Activated naive CD8-positive, alpha-beta T cell treated with anti-CD3 and anti-CD28 coated beads, Interleukin-2, amount 10 ng/mL, durations not matched to agents 7 days and 5 days (primary cell): ENCODE data around the gene ESYT2. TPM values are rescaled to one million over a fixed set of nuclear protein-coding genes. Genes with fewer than 3 reads are reported as not detected.

Source experiments
- ATAC-seq: fragments of 150-1000 bp; cut with Tn5 transposase; one replicate; pipeline ENCODE4 v1.10.0; 2021; ENCODE audit warnings: low read depth, moderate library complexity
- POLR2A ChIA-PET: fragments of 350-600 bp; sonication (Branson Sonifier 250); formaldehyde crosslinking; loops from one replicate; lab custom pipeline; 2021; ENCODE audit warnings: antibody characterized with exemption; lab: Charles Lee
- DNase-seq: peaks from one replicate; pipeline ENCODE4 v3.0.0; 2021
- H3K27ac Mint-ChIP-seq: one replicate; pipeline ENCODE4 v1.8.0; 2022; ENCODE audit warnings: mild to moderate bottlenecking, mixed read lengths
- H3K27me3 Mint-ChIP-seq: one replicate; pipeline ENCODE4 v1.8.0; 2022; ENCODE audit warnings: mild to moderate bottlenecking, moderate library complexity, mixed read lengths
- H3K36me3 Mint-ChIP-seq: one replicate; pipeline ENCODE4 v1.8.0; 2021; ENCODE audit warnings: mild to moderate bottlenecking, mixed read lengths
- H3K4me1 Mint-ChIP-seq: one replicate; pipeline ENCODE4 v1.8.0; 2021; ENCODE audit warnings: mixed read lengths
- H3K4me3 Mint-ChIP-seq: one replicate; pipeline ENCODE4 v1.8.0; 2022; ENCODE audit warnings: mild to moderate bottlenecking, moderate library complexity, mixed read lengths
- H3K9me3 Mint-ChIP-seq: one replicate; pipeline ENCODE4 v1.8.0; 2021; ENCODE audit warnings: mixed read lengths
- total RNA-seq, 2 experiments: library from RNA; stranded (reverse); gene quantifications; one replicate each; pipeline ENCODE4 v1.2.3, GENCODE V29; 2021

Gene ESYT2
- total RNA-seq, 2 experiments from 2014 or later: 93.9 to 94.2 TPM

DNA sequence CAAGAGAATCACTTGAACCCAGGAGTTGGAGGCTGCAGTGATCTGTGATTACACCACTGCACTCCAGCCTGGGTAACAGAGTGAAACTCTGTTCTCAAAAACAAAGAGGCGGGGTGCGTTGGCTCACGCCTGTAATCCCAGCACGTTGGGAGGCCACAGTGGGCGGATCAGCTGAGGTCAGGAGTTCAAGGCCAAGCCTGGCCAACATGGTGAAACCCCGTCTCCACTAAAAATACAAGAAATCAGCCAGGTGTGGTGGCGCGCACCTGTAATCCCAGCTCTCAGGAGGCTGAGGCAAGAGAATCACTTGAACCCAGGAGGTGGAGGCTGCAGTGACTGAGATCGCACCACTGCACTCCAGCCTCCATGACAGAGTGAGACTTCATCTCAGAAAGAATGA lies 82.4 kb downstream of the ESYT2 start:
- no peaks in the 10 kb centered on the region for H3K27me3 Mint-ChIP-seq
- peaks cover 28% of the 10 kb centered on the region for H3K36me3 Mint-ChIP-seq
- DNase-seq: no peak
- H3K9me3 Mint-ChIP-seq: no peaks in the 10 kb centered on the region
- H3K27ac Mint-ChIP-seq: no peak overlapping the region
- POLR2A ChIA-PET: no interaction called here
- no peak overlapping the region for H3K4me3 Mint-ChIP-seq
- no peak for ATAC-seq
- H3K4me1 Mint-ChIP-seq: peaks cover 2% of the 10 kb centered on the region

DNA sequence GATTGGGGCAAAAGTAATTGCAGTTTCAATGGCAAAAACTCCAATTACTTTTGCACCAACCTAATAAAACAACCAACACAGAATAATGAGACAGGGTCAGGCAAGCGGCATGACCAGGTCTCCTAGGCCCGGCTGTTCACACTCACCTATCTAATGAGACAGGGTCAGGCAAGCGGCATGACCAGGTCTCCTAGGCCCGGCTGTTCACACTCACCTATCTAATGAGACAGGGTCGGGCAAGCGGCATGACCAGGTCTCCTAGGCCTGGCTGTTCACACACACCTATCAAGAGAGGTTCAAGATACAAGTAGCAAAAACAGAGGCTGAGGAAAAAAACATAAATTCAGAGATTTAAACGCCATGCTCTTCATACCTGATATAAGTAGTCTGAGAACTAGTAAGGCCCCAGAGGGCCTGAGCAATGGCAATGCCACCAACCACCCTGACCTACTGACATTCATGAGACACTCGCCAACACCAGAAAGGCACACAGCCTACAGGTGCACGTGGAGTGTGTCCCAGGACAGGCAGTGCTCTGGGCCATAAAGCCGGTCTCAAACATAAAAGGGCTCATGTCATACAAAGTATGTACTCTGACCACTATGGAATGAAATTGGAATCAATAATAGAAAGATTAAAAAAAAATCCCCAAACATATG lies 84.1 kb downstream of the ESYT2 start:
- H3K9me3 Mint-ChIP-seq: no peaks in the 10 kb centered on the region
- no peak overlapping the region for H3K27ac Mint-ChIP-seq
- H3K36me3 Mint-ChIP-seq: peaks cover 26% of the 10 kb centered on the region
- ATAC-seq (no peak), DNase-seq (no peak)
- H3K4me1 Mint-ChIP-seq: peaks cover 7% of the 10 kb centered on the region
- H3K4me3 Mint-ChIP-seq: no peak overlapping the region
- no peaks in the 10 kb centered on the region for H3K27me3 Mint-ChIP-seq
- POLR2A ChIA-PET: no interaction called here

DNA sequence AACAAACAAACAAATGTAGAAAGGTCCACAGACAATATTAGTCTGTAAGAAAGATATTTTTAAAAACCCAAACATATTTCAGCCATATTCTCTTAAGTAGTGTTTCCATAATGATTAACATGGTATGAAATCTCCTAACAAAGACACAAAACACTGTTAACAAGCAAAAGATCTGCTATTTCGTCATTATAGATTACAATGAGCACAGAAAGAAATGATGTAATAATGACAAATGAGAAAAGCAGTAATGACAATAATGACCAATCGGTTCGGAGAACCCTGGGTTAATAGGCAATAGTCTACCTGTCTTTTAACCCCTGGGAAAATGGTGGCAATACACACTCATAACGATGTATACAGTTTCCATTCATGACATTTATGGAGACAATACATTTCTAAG lies 85.2 kb downstream of the ESYT2 start:
- no peak overlapping the region for H3K27ac Mint-ChIP-seq
- peaks cover 7% of the 10 kb centered on the region for H3K4me1 Mint-ChIP-seq
- no peaks in the 10 kb centered on the region for H3K9me3 Mint-ChIP-seq
- H3K27me3 Mint-ChIP-seq: no peaks in the 10 kb centered on the region
- H3K4me3 Mint-ChIP-seq: no peak overlapping the region
- POLR2A ChIA-PET: no interaction called here
- H3K36me3 Mint-ChIP-seq: peaks cover 26% of the 10 kb centered on the region
- DNase-seq (no peak), ATAC-seq (no peak)

- H3K4me1 Mint-ChIP-seq: peaks cover 7% of the 10 kb centered on the region
- peaks cover 31% of the 10 kb centered on the region for H3K36me3 Mint-ChIP-seq
- no peak overlapping the region for H3K27ac Mint-ChIP-seq
- H3K27me3 Mint-ChIP-seq: no peaks in the 10 kb centered on the region
- no peaks in the 10 kb centered on the region for H3K9me3 Mint-ChIP-seq
- no peak for DNase-seq
- H3K4me3 Mint-ChIP-seq: no peak overlapping the region
- POLR2A ChIA-PET: interaction anchor here (1.8 kb wide), 1 partner anchor 38 kb away, joined by 6 read pairs; the partner anchor contains the start of gene NCAPG2
- ATAC-seq: no peak
Measured at GRCh38 chr7:158743219-158743618, 86.1 kb downstream of the ESYT2 start.

DNA sequence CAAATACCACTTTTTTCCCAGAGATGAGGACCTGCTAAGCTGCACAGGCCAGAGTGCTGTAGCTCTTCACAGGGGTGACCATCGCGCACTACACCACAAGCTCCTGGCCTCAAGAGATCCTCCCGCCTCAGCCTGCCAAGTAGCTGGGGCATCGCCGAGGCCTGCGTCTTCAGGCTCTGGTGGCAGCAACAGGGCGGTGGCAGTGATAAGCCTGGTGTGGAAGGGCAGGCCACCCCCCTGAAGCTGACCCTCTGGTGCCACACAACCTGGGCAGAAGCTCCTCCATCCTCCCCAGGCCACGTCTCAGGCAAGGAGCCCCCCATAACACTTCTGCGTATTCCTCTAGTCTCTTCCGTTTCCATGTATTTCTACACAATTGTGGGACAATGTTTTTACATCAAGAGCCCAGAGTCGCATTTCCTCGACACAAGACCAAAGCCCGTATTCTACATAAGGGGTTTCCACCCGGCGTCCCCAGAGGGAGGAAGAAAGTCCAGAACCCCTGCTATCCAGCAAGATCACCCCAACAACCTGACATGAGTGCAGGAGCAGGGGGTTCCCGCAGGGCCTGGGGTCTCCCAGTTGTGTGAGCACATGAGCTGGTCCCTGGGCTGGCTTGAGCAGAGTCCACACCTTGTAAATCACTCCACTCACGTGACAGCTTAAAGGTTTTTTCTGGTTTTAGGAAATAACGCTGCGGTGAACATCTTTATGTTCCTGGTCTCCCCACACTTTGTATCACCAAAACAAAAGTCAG lies 87.1 kb downstream of the ESYT2 start:
- no peaks in the 10 kb centered on the region for H3K9me3 Mint-ChIP-seq
- POLR2A ChIA-PET: interaction anchor here (0.7 to 1.8 kb wide), 2 partner anchors 11 to 37 kb away, joined by 3 to 6 read pairs; partner anchors contain the start of gene NCAPG2
- no peak for DNase-seq
- H3K27me3 Mint-ChIP-seq: no peaks in the 10 kb centered on the region
- ATAC-seq: peak; percentile 22
- no peak overlapping the region for H3K27ac Mint-ChIP-seq
- no peak overlapping the region for H3K4me3 Mint-ChIP-seq
- H3K36me3 Mint-ChIP-seq: peaks cover 29% of the 10 kb centered on the region
- peaks cover 7% of the 10 kb centered on the region for H3K4me1 Mint-ChIP-seq

DNA sequence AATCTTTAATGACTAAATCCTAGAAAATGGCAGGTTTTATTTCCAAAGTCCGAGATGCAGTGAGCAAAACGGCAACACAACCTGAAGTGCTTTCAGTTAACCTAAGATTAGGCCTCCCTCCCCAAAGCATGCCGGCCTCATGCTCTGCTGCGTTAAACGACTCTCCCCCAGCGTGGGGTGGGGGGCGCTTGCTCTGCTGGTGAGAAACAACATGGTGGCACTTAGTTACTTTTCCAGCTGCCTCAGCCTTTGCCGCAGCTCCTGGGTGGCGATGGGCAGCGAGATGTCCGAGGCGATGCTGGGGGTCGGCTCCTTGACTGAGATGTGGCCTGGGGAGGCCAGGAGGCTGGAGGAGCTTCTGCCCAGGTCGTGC lies 88.0 kb downstream of the ESYT2 start:
- no peaks in the 10 kb centered on the region for H3K27me3 Mint-ChIP-seq
- no peaks in the 10 kb centered on the region for H3K9me3 Mint-ChIP-seq
- ATAC-seq: no peak
- DNase-seq: no peak
- peaks cover 24% of the 10 kb centered on the region for H3K36me3 Mint-ChIP-seq
- peaks cover 7% of the 10 kb centered on the region for H3K4me1 Mint-ChIP-seq
- H3K4me3 Mint-ChIP-seq: no peak overlapping the region
- POLR2A ChIA-PET: interaction anchor here (0.7 to 1.8 kb wide), 2 partner anchors 10 to 36 kb away, joined by 3 to 6 read pairs; partner anchors contain the start of gene NCAPG2
- H3K27ac Mint-ChIP-seq: no peak overlapping the region

GRCh38 chr7:158740657-158741293 lies 88.5 kb downstream of the ESYT2 start:
- ATAC-seq: no peak
- Mint-ChIP-seq H3K27ac (peak overlapping the region; percentile 5), H3K27me3 (no peaks in the 10 kb centered on the region), H3K4me1 (peaks cover 7% of the 10 kb centered on the region), H3K4me3 (no peak overlapping the region), H3K9me3 (no peaks in the 10 kb centered on the region), H3K36me3 (peaks cover 19% of the 10 kb centered on the region)
- DNase-seq: no peak
- POLR2A ChIA-PET: no interaction called here

DNA sequence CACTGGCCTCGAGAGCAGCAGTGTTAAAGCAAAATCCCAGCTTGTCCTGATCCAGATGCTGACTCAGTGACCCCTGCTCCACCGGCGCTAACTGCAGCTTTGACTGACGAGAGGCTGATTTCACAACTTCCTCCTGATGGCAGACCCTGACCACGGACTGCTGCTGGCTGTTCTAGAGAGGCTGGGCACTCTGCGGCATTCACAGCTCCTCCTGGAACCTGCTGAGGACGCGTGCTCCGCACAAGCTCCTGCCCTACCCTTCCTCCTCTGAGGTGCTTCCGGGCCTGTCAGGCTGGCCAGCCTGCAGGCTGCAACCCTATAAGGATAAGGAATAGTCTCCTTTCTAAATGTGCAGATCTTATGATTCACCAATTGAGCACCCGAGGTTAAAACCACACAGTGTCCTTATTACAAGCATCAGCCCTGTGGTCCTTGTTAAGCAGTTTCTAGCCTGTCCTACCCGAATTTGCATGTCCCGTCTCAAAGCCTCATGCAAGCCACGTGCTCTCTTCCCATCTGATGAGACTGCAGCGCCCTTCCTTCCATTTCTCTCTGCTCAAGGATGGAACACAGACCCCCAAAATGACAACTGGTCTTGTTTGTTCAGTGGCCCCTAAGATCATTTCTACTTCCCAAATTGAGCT lies 89.2 kb downstream of the ESYT2 start:
- H3K4me3 Mint-ChIP-seq: no peak overlapping the region
- peak; percentile 22 for ATAC-seq
- H3K27me3 Mint-ChIP-seq: no peaks in the 10 kb centered on the region
- POLR2A ChIA-PET: no interaction called here
- H3K4me1 Mint-ChIP-seq: peaks cover 7% of the 10 kb centered on the region
- H3K9me3 Mint-ChIP-seq: no peaks in the 10 kb centered on the region
- peak overlapping the region; percentile 31 for H3K27ac Mint-ChIP-seq
- H3K36me3 Mint-ChIP-seq: peaks cover 20% of the 10 kb centered on the region
- DNase-seq: no peak

DNA sequence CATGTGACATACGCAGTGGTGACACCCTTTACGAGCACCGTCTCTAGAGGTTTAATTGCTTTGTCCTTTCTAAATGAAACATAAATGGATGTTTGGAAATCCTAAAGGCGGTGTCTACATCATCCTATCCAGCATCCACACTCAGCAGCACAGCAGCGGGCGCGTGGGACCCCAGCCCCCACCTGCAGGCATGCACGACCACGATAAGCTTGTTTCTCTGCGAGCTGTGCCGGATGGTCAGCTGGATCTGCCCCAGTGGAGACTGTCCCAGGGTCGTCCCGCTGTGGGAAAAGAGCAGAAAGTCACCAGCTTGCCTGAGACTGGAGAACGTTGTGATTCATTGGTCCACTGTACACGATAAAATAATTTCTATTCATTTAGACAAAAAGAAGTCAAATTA lies 90.5 kb downstream of the ESYT2 start:
- Mint-ChIP-seq H3K4me3 (no peak overlapping the region), H3K9me3 (no peaks in the 10 kb centered on the region), H3K27ac (no peak overlapping the region), H3K36me3 (peaks cover 23% of the 10 kb centered on the region), H3K27me3 (no peaks in the 10 kb centered on the region), H3K4me1 (peaks cover 12% of the 10 kb centered on the region)
- DNase-seq (no peak), ATAC-seq (no peak)
- POLR2A ChIA-PET: no interaction called here

DNA sequence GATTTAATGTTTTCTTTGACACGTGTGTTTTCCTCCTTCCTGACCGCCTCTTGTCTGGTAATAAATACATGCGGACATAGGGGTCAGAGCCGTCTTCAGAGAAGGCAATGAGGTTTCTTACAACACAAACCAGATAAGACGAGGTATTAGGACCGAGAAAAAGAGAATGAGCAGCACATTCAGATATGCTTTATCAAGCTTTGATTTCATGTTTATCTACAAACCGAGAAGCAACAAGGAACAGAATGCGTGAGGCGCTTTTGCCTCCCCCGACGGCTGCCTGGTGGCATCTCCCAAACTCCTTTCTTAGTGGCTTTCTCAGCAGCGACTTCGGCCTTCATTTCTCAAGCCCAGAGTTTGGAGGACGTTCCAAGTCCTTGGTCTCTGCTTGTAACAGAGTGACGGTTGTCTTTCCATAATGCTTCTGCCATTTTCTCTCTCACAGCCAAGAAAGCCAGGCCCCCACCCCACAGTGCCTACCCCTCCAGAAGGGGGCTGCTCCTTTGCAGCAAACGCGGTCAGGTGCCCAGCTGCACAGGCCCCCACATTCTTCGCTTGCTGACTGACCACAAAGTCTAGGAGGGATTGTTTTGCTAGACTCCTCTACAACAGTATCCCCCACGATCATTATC lies 92.1 kb downstream of the ESYT2 start:
- Mint-ChIP-seq H3K9me3 (no peaks in the 10 kb centered on the region), H3K27me3 (no peaks in the 10 kb centered on the region), H3K4me3 (no peak overlapping the region), H3K27ac (no peak overlapping the region), H3K4me1 (peaks cover 12% of the 10 kb centered on the region), H3K36me3 (peaks cover 21% of the 10 kb centered on the region)
- no peak for ATAC-seq
- DNase-seq: no peak
- POLR2A ChIA-PET: no interaction called here

DNA sequence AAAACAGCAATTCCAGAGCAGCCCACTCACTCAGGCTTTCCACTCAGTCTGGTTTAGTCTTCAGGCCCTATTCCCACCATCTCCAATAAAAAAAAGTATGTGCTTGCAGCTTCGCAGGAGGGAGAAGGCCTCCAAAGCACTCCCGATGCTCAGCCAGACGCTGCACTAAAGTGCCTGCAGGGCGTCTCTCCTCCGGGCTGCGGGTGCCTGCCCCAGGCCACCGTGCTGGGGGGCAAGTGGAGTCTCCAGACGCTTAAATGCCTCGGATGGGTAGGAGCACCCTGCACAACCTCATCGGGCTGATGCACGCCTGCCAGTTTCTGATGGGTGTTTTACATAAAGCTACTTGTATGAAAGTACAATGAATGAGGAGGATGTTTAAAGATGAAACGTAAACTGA lies 93.4 kb downstream of the ESYT2 start:
- no peaks in the 10 kb centered on the region for H3K9me3 Mint-ChIP-seq
- POLR2A ChIA-PET: no interaction called here
- no peak overlapping the region for H3K4me3 Mint-ChIP-seq
- peaks cover 20% of the 10 kb centered on the region for H3K36me3 Mint-ChIP-seq
- H3K27ac Mint-ChIP-seq: no peak overlapping the region
- no peaks in the 10 kb centered on the region for H3K27me3 Mint-ChIP-seq
- DNase-seq (no peak), ATAC-seq (no peak)
- H3K4me1 Mint-ChIP-seq: peaks cover 12% of the 10 kb centered on the region

GRCh38 chr7:158734861-158735260 lies 94.4 kb downstream of the ESYT2 start:
- ATAC-seq (no peak), DNase-seq (no peak)
- Mint-ChIP-seq H3K27ac (no peak overlapping the region), H3K4me3 (no peak overlapping the region), H3K9me3 (no peaks in the 10 kb centered on the region), H3K36me3 (peaks cover 25% of the 10 kb centered on the region), H3K4me1 (peaks cover 7% of the 10 kb centered on the region), H3K27me3 (no peaks in the 10 kb centered on the region)
- POLR2A ChIA-PET: no interaction called here
